ENCODE results near the gene TUBGCP2. TPM values are rescaled to one million over a fixed set of nuclear protein-coding genes. Genes with fewer than 3 reads are reported as not detected.

The TUBGCP2 gene
- total RNA-seq, 1 donor = 60.8 TPM

DNA sequence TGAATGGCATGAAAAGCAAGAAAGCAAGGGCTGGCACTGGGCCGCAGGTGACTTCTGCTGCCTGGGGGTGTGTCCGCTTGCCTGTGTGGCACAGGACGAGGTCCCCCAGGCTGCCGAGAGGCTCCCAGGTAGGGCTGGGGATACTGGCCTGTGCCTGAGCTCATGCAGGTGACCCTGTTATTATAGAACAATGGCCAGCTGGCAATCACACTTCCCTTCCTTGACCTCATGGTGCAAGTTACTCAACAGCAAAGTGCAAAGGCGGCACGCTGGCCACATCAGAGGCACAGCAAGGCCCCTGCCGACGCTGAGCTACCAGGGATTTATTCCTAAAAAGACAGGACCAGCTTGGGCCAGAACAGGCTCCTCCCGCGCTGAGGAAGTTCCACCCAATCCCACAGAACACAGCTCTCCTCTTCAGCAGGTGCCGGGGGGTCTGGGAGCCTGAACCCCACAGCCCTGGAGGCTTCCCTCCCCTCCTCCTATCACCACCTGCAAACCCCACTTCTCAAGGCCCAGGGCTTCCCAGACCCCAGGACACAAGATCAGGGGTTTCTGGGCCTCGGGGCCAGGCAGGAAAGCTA is 30.6 kb downstream of the TUBGCP2 start:
- no peak overlapping the region for H3K27ac ChIP-seq (ENCODE audit: low read depth, low read length)
- H3K36me3 ChIP-seq (ENCODE audit: insufficient read depth, low read length) = peaks cover 17% of the 10 kb centered on the region
- TF ChIP-seq, protein P1, sequence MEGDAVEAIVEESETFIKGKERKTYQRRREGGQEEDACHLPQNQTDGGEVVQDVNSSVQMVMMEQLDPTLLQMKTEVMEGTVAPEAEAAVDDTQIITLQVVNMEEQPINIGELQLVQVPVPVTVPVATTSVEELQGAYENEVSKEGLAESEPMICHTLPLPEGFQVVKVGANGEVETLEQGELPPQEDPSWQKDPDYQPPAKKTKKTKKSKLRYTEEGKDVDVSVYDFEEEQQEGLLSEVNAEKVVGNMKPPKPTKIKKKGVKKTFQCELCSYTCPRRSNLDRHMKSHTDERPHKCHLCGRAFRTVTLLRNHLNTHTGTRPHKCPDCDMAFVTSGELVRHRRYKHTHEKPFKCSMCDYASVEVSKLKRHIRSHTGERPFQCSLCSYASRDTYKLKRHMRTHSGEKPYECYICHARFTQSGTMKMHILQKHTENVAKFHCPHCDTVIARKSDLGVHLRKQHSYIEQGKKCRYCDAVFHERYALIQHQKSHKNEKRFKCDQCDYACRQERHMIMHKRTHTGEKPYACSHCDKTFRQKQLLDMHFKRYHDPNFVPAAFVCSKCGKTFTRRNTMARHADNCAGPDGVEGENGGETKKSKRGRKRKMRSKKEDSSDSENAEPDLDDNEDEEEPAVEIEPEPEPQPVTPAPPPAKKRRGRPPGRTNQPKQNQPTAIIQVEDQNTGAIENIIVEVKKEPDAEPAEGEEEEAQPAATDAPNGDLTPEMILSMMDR (IDR thresholded peaks at IDR 0.05; ENCODE audit: extremely low read depth, low read depth, low read length) = no peak
- H3K27me3 ChIP-seq (ENCODE audit: insufficient read depth, low read length) = peaks cover 19% of the 10 kb centered on the region
- H4K20me1 ChIP-seq (ENCODE audit: insufficient read depth, low read length) = peaks cover 10% of the 10 kb centered on the region
- no peak overlapping the region for H3K4me2 ChIP-seq (ENCODE audit: insufficient read depth, low read length)
- no peaks in the 10 kb centered on the region for H3K4me1 ChIP-seq (ENCODE audit: insufficient read depth, low read length)
- peak; percentile 92 for DNase-seq (ENCODE audit: insufficient read length, low spot score, missing footprints)
- no peaks in the 10 kb centered on the region for H3K9me3 ChIP-seq (ENCODE audit: low read depth, low read length)
- H3K79me2 ChIP-seq (ENCODE audit: insufficient read depth, low read length) = no peaks in the 10 kb centered on the region
- no peak overlapping the region for H3K4me3 ChIP-seq (ENCODE audit: insufficient read depth, low read length)
- H2AFZ ChIP-seq (ENCODE audit: low read length) = no peak overlapping the region

DNA sequence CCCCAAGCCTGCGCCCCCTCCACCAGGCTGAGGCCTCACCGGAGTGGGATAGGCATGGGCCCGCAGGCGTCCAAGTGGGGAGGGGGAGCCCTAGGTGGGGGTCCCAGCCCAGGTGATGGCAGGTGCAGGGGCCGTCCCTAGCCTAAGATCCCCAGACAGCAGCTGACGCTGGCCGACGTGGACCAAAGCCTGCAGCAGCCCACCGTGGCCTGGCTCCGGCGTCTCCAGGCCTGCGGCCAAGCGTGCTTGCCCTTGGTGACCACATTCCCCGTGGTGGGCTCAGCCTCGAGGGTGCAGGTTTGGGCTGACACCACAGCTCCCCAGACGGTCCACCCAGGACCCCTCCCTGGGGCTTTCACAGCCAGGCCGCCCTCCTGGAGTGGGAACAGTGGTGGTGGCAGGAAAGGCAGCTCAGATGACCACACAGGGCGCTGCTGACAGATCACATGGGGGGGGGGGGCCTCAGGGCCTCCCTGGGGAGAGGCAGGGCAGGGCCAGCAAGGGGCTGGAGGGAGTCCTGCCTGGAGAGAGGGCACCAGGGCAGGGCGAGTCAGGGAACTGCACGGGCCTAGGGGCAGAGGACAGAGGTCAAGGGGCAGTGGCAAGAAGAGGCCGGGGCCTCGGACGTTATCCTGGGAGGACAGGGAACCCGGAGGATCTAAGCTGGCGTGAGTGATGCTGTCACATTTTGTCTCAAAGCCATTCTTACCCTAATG is 31.2 kb downstream of the TUBGCP2 start:
- Histone ChIP-seq H2AFZ (ENCODE audit: low read length) (no peak overlapping the region), H4K20me1 (ENCODE audit: insufficient read depth, low read length) (peaks cover 10% of the 10 kb centered on the region), H3K4me1 (ENCODE audit: insufficient read depth, low read length) (no peaks in the 10 kb centered on the region), H3K9me3 (ENCODE audit: low read depth, low read length) (no peaks in the 10 kb centered on the region), H3K4me2 (ENCODE audit: insufficient read depth, low read length) (no peak overlapping the region), H3K27ac (ENCODE audit: low read depth, low read length) (no peak overlapping the region), H3K4me3 (ENCODE audit: insufficient read depth, low read length) (no peak overlapping the region), H3K79me2 (ENCODE audit: insufficient read depth, low read length) (no peaks in the 10 kb centered on the region), H3K27me3 (ENCODE audit: insufficient read depth, low read length) (peaks cover 19% of the 10 kb centered on the region), H3K36me3 (ENCODE audit: insufficient read depth, low read length) (peaks cover 11% of the 10 kb centered on the region)
- TF ChIP-seq, protein P1 (IDR thresholded peaks at IDR 0.05; ENCODE audit: extremely low read depth, low read depth, low read length) = no peak
- peak; percentile 91 for DNase-seq (ENCODE audit: insufficient read length, low spot score, missing footprints)

GRCh38 chr10:133276435-133277201 is 32.1 kb downstream of the TUBGCP2 start, which contains the start of gene ADAM8:
Gene ADAM8 (minus strand): TSS chr10:133276868. CDS start chr10:133276817, 51 bp downstream.
- Histone ChIP-seq H3K9me3 (ENCODE audit: low read depth, low read length) (no peaks in the 10 kb centered on the region), H3K27me3 (ENCODE audit: insufficient read depth, low read length) (peaks cover 19% of the 10 kb centered on the region), H4K20me1 (ENCODE audit: insufficient read depth, low read length) (peaks cover 10% of the 10 kb centered on the region), H3K27ac (ENCODE audit: low read depth, low read length) (no peak within 1 kb of the TSS), H3K4me3 (ENCODE audit: insufficient read depth, low read length) (no peak within 1 kb of the TSS), H2AFZ (ENCODE audit: low read length) (no peak within 1 kb of the TSS), H3K36me3 (ENCODE audit: insufficient read depth, low read length) (peaks cover 11% of the 10 kb centered on the region), H3K4me2 (ENCODE audit: insufficient read depth, low read length) (no peak within 1 kb of the TSS), H3K4me1 (ENCODE audit: insufficient read depth, low read length) (no peaks in the 10 kb centered on the region), H3K79me2 (ENCODE audit: insufficient read depth, low read length) (no peaks in the 10 kb centered on the region)
- TF ChIP-seq, protein P1 (IDR thresholded peaks at IDR 0.05; ENCODE audit: extremely low read depth, low read depth, low read length) = no peak
- DNase-seq (ENCODE audit: insufficient read length, low spot score, missing footprints) = peak; percentile 95

DNA sequence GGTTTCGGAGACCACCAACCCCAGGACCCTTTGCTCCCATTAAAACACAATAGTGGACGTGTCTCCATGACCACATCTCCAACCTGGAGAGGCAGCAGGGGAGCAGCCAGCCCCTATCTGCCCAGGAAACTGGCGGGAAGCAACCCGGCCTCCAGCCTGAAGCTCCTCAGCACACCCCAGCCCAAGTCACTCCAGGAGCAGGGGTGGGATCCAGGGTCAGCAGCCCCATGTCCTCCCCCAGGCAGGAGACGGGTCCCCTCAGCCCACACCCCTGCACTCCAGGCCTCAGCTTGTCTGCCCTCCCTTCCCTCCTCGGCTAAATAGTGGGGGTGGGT is 32.6 kb downstream of the TUBGCP2 start:
- peaks cover 19% of the 10 kb centered on the region for H3K27me3 ChIP-seq (ENCODE audit: insufficient read depth, low read length)
- TF ChIP-seq, protein P1 (IDR thresholded peaks at IDR 0.05; ENCODE audit: extremely low read depth, low read depth, low read length) = no peak
- H3K9me3 ChIP-seq (ENCODE audit: low read depth, low read length) = no peaks in the 10 kb centered on the region
- H2AFZ ChIP-seq (ENCODE audit: low read length) = no peak overlapping the region
- peaks cover 10% of the 10 kb centered on the region for H4K20me1 ChIP-seq (ENCODE audit: insufficient read depth, low read length)
- H3K4me3 ChIP-seq (ENCODE audit: insufficient read depth, low read length) = no peak overlapping the region
- DNase-seq (ENCODE audit: insufficient read length, low spot score, missing footprints) = peak; percentile 91
- H3K4me2 ChIP-seq (ENCODE audit: insufficient read depth, low read length) = no peak overlapping the region
- no peaks in the 10 kb centered on the region for H3K79me2 ChIP-seq (ENCODE audit: insufficient read depth, low read length)
- peaks cover 11% of the 10 kb centered on the region for H3K36me3 ChIP-seq (ENCODE audit: insufficient read depth, low read length)
- no peak overlapping the region for H3K27ac ChIP-seq (ENCODE audit: low read depth, low read length)
- H3K4me1 ChIP-seq (ENCODE audit: insufficient read depth, low read length) = no peaks in the 10 kb centered on the region
